ENCODE results near the gene COBL.

DNA sequence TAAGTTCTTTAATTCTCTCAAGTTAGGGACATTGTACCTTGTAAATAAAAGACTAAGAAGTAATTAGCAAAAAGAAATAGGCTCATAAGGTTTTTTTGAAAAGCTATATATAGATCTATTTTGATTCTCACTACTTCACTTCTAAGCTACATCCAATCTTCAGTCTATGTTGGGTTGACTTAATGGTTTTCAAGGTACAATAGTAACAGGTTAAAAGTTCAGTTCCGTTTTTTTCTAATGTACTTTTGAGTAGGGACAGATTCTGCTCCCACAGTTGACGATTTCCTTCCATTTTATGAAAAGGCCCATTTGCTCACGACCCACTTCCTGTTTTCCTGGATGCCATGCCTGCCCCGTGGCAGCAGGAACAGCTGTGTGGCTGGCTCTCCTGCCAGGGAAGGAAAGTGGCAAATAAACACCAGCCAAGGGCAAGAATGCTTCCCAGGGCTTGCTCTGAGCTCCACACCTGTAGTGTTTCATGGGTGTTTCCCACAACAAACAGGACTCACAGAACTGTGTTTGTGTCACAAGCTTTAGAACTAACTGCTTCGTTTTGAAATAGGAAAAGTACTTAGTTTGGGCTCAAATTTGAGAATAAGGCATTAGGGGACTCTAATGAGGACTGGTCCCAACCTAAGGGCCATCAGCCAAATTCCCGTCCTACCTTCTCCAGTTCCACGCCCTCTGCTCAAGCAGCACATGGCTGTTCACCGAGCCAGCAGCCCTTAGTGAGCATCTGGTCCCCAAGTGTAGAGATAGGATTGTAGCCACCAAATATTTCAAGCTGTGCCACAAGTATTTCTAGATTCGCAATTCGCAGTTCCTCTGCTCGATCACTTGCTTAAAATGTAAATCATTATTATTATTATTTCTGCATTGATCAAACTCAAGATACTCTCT, 240.7 kb downstream of the COBL start:
- TF ChIP-seq POLR2A (IDR thresholded peaks at IDR 0.05; ENCODE audit: low read depth, low read length) (no peak), POLR2AphosphoS5 (IDR thresholded peaks at IDR 0.05; ENCODE audit: low read depth, low read length) (no peak), TAF1 (IDR thresholded peaks at IDR 0.05; ENCODE audit: borderline replicate concordance, low read depth, low read length) (no peak)

Measured in GM12892 (cell line).